Epithelial cell of esophagus (primary cell): ENCODE measurements around the gene SDS.

Source experiments
- DNase-seq: peaks from one replicate; pipeline ENCODE4 v3.0.0; 2010; ENCODE audit warnings: low read depth
- H3K4me3 ChIP-seq: 2 replicates; pipeline ENCODE4 v1.5.1; 2011; ENCODE audit warnings: mild to moderate bottlenecking, low read length, control low read depth
- CTCF ChIP-seq: IDR thresholded peaks from 2 replicates; pipeline ENCODE4 v1.5.1; 2011; ENCODE audit warnings: low read depth, mild to moderate bottlenecking, low read length, control low read depth, inconsistent platforms; ENCODE audit not compliant: insufficient read depth; ENCODE audit errors: missing control alignments

SDS gene

GRCh38 chr12:113348849-113349536 lies 54.7 kb downstream of the SDS start:
- H3K4me3 ChIP-seq: no peak overlapping the region
- no peak for TF ChIP-seq CTCF
- no peak for DNase-seq

- DNase-seq: no peak
- no peak for TF ChIP-seq CTCF
- no peak overlapping the region for H3K4me3 ChIP-seq
Measured at GRCh38 chr12:113347892-113348291, 55.8 kb downstream of the SDS start.

- DNase-seq: no peak
- H3K4me3 ChIP-seq: no peak overlapping the region
- TF ChIP-seq CTCF: no peak
Measured at GRCh38 chr12:113347107-113347506, 56.6 kb downstream of the SDS start.

- no peak for DNase-seq
- H3K4me3 ChIP-seq: no peak overlapping the region
- TF ChIP-seq CTCF: no peak
Measured at GRCh38 chr12:113346353-113346752, 57.3 kb downstream of the SDS start.

- no peak for TF ChIP-seq CTCF
- no peak overlapping the region for H3K4me3 ChIP-seq
- DNase-seq: no peak
Measured at GRCh38 chr12:113345318-113345717, 58.4 kb downstream of the SDS start.
